Vagina (tissue), 2 donors: ENCODE data around the gene PLEKHA4.

Source experiments
- POLR2A ChIP-seq, 2 donors: fragments of 450-650 bp; IDR thresholded peaks; one replicate each; pipeline ENCODE4 v1.6.1; 2017; ENCODE audit warnings: antibody characterized with exemption in 2 of 2, mild to moderate bottlenecking in 2 of 2, moderate library complexity in 2 of 2
- POLR2AphosphoS5 ChIP-seq, 2 donors: sonication (generic); formaldehyde crosslinking; IDR thresholded peaks; one replicate each; pipeline ENCODE4 v1.9.0; 2017; ENCODE audit warnings: antibody characterized with exemption in 2 of 2, mild to moderate bottlenecking in 2 of 2, low read depth in 1 of 2; ENCODE audit not compliant: insufficient read depth in 1 of 2
- TF ChIP-seq, protein P1 (sequence below), 3 experiments: fragments of 450-650 bp in 2 of 3; fragments of 200-600 bp in 1 of 3; sonication (generic) in 1 of 3; IDR thresholded peaks; one replicate each; pipeline ENCODE4 v1.5.1; 2017 to 2019; ENCODE audit warnings: antibody characterized with exemption in 3 of 3, mild to moderate bottlenecking in 2 of 3, moderate library complexity in 2 of 3

DNA sequence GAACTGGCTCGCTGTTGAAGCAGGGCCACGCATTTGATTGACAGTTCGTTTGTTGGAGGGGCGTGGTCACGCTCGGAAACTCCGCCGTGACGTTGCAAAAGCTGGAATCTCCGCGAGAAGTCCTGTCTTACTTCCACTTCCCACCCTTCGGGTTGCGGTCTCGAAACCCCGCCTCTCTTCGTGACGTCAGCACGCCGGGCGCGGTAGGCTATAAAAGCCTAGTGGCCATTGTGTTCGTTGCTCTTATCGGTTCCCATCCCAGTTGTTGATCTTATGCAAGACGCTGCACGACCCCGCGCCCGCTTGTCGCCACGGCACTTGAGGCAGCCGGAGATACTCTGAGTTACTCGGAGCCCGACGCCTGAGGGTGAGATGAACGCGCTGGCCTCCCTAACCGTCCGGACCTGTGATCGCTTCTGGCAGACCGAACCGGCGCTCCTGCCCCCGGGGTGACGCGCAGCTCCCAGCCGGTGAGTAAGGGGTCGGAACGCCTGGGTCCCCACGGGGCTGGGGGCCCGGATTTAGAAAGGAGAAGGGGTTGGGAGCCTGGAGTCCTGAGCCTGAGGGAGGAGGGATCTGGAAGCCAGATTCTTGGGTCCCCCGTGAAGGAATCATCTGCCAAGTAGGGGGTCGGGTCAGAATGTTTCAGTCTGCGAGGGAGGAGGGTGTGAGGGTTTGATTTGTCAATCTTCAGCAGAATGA, 3.9 kb upstream of the PLEKHA4 start, which contains the start of gene PPP1R15A:
- TF ChIP-seq POLR2A (IDR thresholded peaks at IDR 0.05) (peak in 1 of 2 donors; percentile 99), POLR2AphosphoS5 (IDR thresholded peaks at IDR 0.05; ENCODE audit: insufficient read depth in 1 of 2, low read depth in 1 of 2) (peak; percentile 99 to 100)
- TF ChIP-seq, protein P1, sequence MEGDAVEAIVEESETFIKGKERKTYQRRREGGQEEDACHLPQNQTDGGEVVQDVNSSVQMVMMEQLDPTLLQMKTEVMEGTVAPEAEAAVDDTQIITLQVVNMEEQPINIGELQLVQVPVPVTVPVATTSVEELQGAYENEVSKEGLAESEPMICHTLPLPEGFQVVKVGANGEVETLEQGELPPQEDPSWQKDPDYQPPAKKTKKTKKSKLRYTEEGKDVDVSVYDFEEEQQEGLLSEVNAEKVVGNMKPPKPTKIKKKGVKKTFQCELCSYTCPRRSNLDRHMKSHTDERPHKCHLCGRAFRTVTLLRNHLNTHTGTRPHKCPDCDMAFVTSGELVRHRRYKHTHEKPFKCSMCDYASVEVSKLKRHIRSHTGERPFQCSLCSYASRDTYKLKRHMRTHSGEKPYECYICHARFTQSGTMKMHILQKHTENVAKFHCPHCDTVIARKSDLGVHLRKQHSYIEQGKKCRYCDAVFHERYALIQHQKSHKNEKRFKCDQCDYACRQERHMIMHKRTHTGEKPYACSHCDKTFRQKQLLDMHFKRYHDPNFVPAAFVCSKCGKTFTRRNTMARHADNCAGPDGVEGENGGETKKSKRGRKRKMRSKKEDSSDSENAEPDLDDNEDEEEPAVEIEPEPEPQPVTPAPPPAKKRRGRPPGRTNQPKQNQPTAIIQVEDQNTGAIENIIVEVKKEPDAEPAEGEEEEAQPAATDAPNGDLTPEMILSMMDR (IDR thresholded peaks at IDR 0.05): peak in 1 of 3 experiments; percentile 49
